NCI-H510A (cell line): ENCODE results near the gene RNASE8.
"Not testable (repeated sequence)": the region's sequence is repeated elsewhere in the genome, so short reads cannot be mapped to it uniquely, and the experiment has no call there.

Source experiments
- DNase-seq: peaks from one replicate; lab custom pipeline; 2025; lab: John Stamatoyannopoulos, UW

RNASE8 gene

DNA sequence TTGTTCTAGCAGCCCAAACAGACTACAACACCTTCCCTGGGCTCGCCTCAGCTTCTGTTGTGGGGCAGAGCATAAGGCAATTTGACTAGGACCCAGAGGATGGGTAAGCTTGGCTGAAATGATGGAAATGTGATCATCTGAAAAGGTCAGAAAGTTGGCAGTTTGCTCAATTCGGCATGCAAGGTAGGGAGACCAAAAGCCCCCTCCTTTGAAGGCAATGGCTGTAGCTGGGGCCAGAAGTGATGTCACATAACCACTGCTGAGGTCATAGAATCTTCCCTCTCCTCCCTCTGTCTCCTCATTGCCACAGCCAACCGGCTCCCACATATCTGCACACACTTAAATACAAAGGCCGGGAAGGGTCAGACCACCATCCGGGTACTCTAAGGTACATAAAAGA is 27.7 kb upstream of the RNASE8 start, which contains the start of gene TPPP2:
Gene TPPP2, plus strand, starts transcription at position 301 of the 400 bp plus-strand sequence. CDS start 365 bp downstream, outside the sequence.
- DNase-seq, result no peak

DNA sequence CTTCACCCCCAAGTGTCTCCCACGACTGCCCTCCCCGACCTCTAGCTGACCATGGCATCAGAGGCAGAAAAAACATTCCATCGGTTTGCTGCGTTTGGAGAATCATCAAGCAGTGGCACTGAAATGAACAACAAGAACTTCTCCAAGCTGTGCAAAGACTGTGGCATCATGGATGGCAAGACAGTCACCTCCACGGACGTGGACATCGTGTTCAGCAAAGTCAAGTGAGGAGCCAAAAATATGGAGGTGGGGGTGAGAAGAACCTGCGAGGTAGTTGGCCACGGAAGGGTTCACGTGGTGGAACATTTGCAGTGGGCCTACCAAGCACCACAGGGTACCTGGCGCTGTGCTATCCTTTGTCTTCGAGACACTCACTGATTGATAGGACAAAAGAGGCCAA is 27.1 kb upstream of the RNASE8 start:
- no peak for DNase-seq

DNA sequence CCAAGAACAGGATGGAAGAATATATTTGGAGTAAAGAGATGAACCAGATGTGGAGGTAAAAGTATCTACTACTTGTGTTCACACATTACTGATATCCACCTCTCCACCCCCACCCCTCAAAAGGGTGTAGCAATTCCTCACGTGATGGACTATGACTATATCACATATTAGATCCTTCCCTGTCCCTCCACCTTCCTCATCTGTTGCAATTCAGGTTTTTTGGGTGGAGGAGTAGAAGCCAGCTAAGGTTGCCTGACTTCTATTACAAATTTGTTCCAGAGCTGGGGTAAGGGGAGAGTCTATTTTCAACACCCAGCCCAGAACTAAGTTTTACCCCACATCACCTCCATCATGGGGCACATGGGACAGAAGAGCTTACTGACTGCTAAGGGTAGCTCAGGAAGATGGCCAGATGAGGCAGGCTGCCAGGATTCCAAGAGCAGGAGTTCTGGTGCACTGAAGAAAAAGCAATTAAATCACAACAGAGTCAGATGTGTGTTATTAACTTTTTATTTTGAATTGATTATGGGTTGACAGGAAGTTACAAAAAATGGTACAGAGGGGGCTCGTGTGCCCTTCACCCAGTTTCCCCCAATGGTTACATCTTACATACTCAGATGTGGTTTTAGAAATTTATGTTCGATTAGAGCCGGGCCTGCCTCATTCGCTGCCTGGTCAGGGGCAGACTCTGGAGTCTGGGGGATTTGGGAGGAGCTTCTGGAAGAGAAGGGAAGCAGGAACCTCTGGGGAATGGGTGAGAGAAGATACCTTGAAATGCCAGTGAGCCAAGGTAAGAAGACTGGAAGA is 25.1 kb upstream of the RNASE8 start:
- DNase-seq, result no peak

DNA sequence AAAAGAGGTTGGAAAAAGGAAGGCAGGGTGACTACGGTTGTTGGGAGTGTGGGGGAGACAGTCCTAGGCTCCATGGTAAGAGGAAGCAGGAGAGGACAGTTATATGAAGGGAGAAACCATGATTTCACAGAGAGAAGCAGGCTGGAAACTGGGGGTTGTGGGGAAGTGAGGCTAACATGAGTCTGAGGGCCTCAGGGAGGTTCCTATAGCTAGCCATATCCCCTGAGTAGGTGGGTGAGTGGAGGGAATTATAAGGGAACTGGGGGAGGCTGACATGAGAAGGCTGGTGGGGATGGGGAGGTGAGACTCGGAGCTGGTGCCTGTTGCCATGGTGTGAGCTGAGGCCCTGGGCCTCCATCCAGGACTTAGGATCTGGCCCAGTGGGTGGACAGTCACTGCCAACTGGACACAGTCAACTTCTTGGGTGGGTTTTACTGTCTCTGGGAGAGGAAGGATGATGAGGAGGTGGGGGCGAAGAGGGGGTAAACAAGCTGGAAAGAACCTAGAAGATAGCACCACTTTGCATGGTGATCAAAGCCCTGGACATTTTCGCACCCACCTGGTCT is 24.4 kb upstream of the RNASE8 start:
- no peak for DNase-seq

DNA sequence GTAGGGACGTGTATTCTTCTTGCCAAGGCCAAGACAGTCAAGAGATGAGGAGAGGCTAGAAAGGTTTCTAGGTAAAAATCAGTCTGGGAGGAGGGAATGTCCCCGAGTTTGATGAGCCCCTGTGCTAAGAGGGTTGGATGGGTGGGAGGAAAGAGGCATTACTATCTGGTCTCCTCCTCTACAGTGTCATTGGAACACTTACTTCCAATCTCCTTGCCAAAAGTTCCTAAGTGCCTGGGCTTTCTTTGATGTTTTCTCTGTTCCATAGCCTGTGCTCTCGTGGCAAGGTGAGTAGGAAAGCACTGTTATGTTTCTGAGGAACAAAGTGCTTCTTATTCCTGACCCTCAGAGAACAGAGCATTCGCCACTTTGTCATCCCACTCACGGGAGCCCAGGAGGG is 22.9 kb upstream of the RNASE8 start, which contains the start of gene RNASE13:
Gene RNASE13, minus strand, starts transcription at position 101 of the 400 bp plus-strand sequence. CDS start 519 bp downstream, outside the sequence.
- no peak for DNase-seq

DNA sequence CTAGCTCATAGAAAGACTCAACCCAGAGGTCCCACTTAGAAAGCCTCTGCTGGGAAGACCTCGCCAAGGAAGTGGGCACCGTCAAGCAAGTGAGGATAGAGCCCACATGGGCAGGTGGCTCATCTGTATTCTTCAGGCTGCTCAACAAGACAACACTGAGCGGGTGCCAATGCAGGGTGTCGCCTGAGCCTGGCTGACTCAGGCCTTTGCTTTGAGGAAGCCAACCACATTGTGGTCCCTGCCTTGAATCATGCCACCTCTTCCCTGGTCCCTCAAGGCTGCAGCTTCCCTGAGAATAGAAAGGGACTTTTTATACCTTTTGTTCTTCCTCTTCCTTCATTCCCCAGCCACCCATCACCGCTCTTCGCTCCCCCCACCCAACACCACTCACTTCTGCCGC is 20.9 kb upstream of the RNASE8 start:
- DNase-seq, result no peak

DNA sequence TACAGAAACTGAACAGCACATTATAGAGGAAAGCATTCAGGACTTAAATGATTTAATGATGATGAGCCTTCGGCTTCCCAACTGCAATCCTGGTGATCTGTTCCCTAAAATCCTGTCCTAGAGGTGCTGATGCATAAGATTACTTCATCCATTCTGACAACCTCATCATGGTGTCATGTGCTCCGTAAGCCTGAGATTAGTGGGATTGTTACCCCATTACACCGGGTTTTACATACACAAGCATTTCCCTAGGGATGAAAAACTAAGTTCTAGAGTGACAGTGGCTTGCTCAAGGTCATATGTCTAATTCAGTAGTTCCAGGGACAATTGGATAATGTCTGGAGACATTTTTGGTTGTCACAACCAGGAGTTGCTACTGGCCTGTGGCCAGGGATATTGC is 20.5 kb upstream of the RNASE8 start:
- DNase-seq, result no peak

DNA sequence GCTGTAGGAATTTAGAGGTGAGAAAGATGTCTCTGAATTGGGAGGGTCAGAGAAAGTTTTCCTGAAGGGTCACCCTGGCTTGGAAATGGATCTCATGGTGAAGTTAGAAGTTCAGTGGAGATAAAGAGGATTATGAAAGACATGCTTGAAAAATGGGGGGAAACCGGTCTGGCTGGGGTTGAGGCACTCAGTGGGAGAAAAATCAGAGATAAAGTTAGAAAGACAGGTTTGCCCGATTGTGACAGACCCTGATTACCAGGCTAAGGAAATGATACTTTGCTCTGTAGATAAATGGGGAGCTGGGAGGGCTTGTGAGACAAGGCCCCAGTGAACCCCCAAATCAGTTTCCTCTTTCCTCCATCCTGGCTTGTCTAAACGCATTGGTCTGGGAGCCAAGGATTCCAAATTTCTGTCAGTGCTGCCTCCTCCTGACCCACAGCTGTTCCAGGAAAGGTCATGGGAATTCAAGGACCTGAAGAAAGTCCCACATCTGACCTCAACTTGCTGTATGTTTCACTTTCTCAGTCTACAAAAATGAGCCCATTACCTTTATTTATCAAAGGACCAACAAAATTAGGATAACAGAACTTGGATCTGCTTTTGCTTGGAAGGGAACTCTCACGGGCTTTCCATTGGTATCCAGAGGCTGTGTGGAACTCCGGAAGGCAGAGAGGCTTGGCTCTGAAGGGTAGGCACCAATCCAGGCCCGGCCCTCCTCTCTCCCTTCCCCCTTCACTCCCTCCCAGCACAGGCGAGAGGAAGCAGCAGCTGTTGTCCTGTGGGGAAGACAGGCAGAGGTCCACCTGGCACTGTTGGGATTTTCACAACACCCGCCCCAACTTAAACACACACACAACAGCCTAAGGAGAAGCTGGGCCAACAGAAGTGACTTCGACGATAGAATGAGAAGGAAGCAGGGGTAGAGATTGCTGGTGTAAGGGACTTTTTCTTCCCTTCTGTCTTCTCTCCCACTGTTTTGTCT is 18.9 kb upstream of the RNASE8 start:
- DNase-seq, result peak; percentile 12

DNA sequence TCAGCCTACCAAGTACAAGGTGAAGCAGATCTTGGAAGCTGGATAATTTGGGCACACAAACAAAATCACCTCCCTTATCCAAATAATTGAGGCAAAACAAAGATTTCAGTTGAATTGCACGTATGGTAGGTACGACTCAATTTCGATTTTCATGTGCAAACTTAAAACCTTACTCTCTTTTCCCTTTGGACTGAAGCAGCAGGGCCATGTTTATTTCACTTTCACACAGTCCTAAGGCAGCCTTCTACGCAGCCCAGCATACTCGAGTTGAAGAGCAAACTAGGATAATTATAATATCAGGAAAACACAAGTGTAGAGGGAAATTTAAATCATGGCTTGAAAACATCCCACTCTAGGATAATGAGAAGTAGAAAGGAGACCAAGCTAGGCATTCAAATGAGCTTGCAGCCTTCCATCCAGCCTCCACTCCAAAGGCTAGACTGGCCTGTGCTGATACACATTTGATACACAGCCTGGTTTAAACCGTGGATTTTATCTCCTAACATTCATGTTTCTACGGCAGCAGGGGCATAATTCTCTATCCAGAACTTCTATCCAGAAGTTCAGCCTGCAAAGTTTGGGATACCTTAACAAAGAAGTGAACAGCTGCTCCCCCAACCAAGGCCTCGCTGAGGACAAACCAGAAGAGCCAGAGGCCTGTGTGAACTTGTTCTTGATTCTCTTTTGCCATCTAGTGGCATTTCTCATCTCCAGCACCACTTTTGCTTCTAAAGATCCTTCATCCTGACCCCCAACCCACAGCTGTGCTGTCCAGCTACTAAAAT is 17.8 kb upstream of the RNASE8 start:
- no peak for DNase-seq

DNA sequence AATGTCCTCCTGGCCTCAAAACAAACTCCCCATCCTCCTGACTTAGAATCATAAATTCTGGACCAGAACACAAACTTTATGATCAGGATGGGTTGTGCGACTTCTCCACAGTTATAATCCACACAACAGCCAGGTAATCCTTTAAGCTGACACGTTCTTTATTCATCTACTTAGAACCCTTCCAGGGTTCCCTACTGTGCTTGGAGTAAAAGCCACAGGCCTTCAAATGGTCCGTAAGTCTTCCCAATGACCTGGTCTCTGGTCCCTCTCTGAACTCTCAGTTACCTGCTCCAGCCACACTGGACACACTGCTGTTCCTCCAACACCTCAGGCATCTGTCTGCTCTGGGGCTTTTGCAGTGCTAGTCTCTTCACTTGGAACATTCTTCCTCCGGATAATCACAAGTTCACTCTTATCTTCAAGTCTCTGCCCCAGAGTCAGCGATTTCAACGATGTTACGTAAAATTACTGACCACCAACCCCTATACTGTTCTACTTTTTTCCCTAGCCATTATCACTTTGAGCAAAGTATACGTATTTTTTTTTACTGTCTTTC is 17.2 kb upstream of the RNASE8 start:
- DNase-seq, result no peak

DNA sequence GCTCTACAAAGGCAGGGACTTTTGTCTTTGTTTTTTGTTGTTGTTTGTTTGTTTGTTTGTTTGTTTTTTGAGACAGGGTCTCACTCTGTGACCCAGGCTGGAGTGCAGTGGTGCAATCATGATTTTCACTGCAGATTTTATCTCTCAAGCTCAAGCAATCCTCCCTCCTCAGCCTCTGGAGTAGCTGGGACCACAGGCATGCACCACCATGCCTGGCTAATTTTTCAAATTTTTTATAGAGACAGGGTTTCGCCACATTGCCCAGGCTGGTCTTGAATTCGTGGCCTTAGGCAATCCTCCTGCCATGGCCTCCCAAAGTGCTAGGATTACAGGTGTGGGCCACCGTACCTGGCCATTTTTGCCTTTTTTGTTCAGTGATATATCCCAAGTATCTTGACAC is 16.7 kb upstream of the RNASE8 start:
- DNase-seq, result not testable (repeated sequence)

DNA sequence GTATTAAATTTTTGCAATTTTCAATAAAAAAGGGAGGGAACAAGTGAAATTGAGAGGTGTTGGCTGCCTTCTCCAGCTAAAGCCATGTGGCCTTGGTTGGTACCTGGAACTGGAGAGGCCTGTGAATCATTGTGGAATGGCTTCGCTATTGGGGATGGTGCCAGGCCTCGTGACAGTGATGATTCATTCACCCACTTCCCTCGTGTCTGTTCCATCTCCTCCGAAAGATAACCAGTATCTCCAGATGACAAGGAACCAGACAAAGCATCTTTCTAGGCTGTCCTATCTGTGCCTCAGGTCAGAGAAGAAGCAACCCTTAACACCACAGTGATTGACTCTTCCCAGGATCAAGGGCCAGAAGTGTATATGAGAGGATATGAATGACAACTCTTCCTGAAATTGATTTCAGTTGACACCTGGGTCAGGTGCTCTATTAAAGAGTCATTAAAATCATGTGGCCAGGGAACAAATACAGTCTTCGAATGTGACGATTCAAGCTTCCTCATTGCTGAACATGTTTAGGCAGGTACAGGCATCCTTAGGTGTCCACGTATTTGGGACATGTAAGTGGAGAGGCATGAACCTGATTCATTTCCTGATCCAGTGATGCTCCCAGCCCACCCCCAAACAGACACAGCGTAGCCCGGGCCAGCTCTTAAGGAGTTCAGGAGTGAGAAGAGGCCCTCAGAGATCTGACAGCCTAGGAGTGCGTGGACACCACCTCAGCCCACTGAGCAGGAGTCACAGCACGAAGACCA is 15.8 kb upstream of the RNASE8 start, which contains the start of gene RNASE7:
Gene RNASE7, plus strand, starts transcription at position 687 of the 758 bp plus-strand sequence. CDS start 631 bp downstream, outside the sequence.
- no peak for DNase-seq

DNA sequence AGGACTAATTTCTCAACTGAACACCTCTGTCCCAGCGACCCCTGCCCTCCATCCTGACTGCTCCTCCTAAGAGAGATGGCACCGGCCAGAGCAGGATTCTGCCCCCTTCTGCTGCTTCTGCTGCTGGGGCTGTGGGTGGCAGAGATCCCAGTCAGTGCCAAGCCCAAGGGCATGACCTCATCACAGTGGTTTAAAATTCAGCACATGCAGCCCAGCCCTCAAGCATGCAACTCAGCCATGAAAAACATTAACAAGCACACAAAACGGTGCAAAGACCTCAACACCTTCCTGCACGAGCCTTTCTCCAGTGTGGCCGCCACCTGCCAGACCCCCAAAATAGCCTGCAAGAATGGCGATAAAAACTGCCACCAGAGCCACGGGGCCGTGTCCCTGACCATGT is 14.7 kb upstream of the RNASE8 start:
- no peak for DNase-seq

DNA sequence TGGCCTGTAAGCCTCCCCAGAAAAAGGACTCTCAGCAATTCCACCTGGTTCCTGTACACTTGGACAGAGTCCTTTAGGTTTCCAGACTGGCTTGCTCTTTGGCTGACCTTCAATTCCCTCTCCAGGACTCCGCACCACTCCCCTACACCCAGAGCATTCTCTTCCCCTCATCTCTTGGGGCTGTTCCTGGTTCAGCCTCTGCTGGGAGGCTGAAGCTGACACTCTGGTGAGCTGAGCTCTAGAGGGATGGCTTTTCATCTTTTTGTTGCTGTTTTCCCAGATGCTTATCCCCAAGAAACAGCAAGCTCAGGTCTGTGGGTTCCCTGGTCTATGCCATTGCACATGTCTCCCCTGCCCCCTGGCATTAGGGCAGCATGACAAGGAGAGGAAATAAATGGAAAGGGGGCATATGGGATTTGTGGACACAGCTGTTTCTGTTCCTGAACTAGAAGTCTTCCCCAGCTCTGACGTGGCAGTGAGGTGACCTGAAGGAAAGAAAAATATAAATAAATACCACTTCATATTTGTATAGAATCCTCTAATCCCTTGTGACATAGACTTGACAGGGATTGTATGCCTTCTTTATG is 14.1 kb upstream of the RNASE8 start:
- DNase-seq, result no peak

DNA sequence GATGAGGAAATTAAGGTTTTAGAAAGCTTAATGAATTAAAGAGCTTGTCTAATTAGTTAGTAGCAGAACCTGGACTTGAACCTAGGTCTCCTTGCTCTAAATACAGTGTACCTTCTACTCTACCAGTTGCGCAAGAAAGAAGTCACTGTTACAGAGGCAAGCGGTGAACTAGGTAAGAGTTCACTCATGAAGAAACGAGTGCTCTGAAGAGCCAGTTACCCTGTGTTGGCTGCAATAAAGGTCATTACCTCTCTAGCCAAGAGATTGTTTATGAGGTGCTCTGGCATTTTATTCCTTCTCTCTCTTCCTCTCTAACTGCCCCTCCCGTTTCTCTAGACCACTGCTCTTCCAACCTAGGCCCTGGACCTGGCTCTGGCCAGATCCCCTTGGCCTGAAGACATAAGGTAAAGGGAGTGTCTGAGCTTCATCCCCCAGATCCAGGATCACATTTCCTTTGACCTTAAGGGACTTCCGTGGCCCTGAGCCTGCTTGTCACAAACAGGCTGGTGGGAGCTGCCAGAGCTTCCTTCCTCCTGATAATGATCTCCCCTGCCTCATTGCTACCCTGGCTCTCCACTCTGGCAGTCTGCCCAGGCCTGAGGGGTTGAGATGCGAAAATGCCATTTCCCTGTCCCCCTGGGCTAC is 13.5 kb upstream of the RNASE8 start:
- DNase-seq, result no peak

DNA sequence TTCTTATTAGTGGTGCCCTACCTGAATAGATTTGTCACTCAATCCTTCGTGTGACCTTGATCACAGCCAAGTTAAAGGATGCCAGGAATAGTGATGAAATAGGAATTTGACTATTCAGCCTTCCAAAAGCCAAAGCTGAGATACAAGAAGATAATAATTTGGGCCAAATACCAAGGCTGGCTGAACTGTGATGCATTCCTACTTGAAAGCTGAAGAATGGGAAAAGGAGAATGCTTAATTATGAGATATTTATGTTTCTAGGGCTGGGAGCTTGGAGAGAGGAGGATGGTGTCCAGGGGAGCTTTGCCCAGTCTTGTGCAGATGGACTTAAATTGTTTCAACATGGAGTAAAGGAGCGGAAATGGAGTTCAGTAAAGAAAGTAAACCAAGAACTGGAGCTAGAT is 10.2 kb upstream of the RNASE8 start:
- DNase-seq, result no peak

DNA sequence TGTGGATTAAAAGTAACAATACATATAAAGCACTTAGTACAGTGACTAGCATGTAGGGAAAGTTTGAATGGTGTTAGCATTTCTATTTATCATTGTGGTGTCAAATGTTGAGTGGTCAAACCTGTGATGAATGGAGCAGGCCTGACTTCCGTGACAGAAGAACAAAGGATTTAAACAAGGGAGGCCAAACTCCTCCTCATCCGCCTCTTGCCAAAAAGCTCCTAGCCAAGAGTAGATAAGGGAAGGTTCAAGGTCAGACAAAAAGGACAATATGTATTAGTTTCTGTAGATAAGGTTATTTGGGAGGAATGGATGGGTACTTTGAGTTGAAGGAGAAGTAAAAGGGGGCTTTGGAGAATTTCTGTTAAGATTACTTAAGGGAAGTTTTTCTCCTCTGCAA is 9.0 kb upstream of the RNASE8 start:
- DNase-seq, result no peak

DNA sequence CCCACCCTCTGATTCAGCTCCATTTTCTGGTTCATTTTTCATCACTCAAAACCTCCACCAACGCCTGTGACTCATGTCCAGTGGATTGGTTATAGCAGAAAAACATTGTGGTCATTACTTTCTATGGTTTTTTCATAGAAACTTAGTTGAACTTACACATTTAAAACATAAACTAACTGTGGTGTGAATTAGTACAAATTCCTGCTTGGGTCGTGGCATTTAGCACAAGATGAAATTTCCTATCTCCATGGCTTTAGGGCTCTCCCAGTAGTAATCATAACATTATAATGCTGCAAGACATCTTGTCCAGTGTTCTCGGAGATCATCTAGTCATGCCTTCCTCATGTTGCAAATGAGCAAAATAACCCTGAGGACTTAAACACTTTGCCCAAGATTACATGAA is 8.3 kb upstream of the RNASE8 start:
- DNase-seq, result no peak

DNA sequence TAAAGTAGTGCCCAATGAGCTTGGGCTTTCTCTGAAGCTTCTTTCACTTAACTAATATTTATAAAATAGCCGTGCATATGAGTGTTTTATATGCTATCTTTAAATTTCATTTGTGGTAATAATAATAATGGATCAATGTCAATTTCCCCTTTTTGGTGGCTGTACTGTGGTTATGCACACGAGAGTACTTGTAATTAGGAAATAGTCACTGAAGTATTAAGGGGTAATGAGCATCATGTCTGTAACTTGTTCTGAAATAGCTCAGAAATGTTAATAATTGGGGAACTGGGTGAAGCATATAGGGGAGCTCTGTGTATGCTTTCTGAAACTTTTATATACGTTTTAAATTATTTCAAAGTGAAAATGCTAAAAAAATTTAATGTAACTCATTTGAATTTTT is 7.0 kb upstream of the RNASE8 start:
- DNase-seq, result no peak
